ENCODE measurements around the gene NSUN2.

DNA sequence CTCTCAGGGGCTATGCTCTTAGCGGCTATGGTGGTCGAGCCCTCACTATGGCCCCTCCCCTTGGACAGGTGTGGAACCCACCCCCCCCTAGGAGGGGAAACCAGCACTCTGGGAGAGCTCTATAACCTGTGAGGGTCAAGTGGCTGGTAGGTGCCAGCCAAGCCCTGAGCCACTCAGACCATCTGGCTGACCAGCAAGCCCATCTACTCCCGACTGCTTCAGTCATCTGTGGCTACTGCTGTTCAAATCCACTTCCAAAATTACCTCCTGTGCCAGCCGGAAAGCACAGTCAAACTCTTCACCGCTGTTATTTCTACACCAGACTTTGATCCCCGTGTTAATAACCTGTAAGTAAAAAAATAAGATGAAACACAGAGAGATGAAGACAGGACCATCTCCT is 28.5 kb downstream of the NSUN2 start:
- TF ChIP-seq CTCF (IDR thresholded peaks at IDR 0.05), result no peak
- TF ChIP-seq POLR2A (IDR thresholded peaks at IDR 0.05), result no peak
- TF ChIP-seq EP300 (IDR thresholded peaks at IDR 0.05; ENCODE audit: low read depth), result no peak
- no peak for TF ChIP-seq POLR2AphosphoS5 (IDR thresholded peaks at IDR 0.05)

All from transverse colon (tissue), 4 donors.